Calu3 (cell line): ENCODE data around the gene NSF. TPM values are rescaled to one million over a fixed set of nuclear protein-coding genes. Genes with fewer than 3 reads are reported as not detected.

Source experiments
- BruUV-seq: library from RNA; stranded (reverse); fragments of 400-500 nt; replicated peaks from 2 replicates; lab custom pipeline; 2021; lab: Mats Ljungman, UMichigan
- CTCF ChIA-PET: fragments of 300-600 bp; sonication (Branson Sonifier 250); formaldehyde crosslinking; loops from one replicate; lab custom pipeline; 2022; ENCODE audit warnings: antibody characterized with exemption; lab: Charles Lee
- DNase-seq: peaks from one replicate; pipeline ENCODE4 v3.0.0; 2022
- H3K27ac Mint-ChIP-seq: one replicate; pipeline ENCODE4 v1.8.0; 2022; ENCODE audit warnings: mixed read lengths; ENCODE audit not compliant: unreplicated experiment
- H3K27me3 Mint-ChIP-seq: one replicate; pipeline ENCODE4 v1.8.0; 2022; ENCODE audit warnings: mixed read lengths; ENCODE audit not compliant: unreplicated experiment
- H3K36me3 Mint-ChIP-seq: one replicate; pipeline ENCODE4 v1.8.0; 2022; ENCODE audit warnings: mild to moderate bottlenecking, moderate library complexity, mixed read lengths; ENCODE audit not compliant: insufficient read depth, unreplicated experiment
- H3K4me1 Mint-ChIP-seq: one replicate; pipeline ENCODE4 v1.8.0; 2022; ENCODE audit warnings: mild to moderate bottlenecking, low read depth, mixed read lengths; ENCODE audit not compliant: unreplicated experiment
- H3K4me3 Mint-ChIP-seq: one replicate; pipeline ENCODE4 v1.8.0; 2022; ENCODE audit warnings: mild to moderate bottlenecking, low read depth, moderate library complexity, mixed read lengths; ENCODE audit not compliant: unreplicated experiment
- H3K9me3 Mint-ChIP-seq: one replicate; pipeline ENCODE4 v1.8.0; 2022; ENCODE audit warnings: low read depth, mixed read lengths; ENCODE audit not compliant: unreplicated experiment
- intact Hi-C: fragments of 100-400 bp; cut with micrococcal nuclease; formaldehyde crosslinking; loops from one replicate; pipeline ENCODE4 v1.10.0; 2022; ENCODE audit not compliant: unreplicated experiment
- total RNA-seq: library from RNA; stranded (reverse); gene quantifications from 2 replicates; pipeline ENCODE4 v1.2.3, GENCODE V29; 2022
- TF ChIP-seq, protein P1 (sequence below): fragments of 200-600 bp; IDR thresholded peaks from one replicate; pipeline ENCODE4 v1.8.0; 2022; ENCODE audit warnings: antibody characterized with exemption; ENCODE audit not compliant: unreplicated experiment

Gene NSF
- total RNA-seq, 1 experiment from 2014 or later, result 79.0 TPM

DNA sequence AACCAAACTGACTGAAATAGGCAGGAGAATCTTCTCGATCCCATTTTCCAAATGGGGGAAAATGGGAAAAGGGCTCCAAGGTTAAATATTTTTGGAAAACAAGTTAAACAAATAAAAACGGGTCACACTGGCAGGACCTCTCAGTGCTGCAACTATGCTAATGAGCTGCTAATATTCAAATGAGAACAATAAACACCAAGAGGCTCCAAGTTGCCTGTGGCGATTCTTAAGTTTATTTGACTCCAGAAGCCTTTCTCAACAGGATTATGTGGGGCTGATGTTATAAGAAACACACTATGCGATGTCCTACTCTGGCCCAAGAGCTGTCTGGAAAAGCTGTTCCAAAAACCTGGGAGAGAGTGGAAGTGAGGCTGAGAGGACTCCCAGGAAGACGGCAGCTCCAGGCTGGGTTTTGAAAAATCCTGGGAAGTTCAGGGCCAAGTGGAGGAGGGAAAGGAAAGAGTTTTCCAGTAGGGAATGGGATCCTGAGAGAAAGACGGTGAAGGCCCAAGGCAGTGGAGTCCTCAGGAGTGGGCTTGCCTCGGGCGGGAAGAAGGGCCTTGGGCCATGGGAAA lies 206.6 kb downstream of the NSF start:
- no peak overlapping the region for H3K27ac Mint-ChIP-seq
- DNase-seq, result no peak
- no TSS peak for BruUV-seq
- H3K27me3 Mint-ChIP-seq, result peaks cover 79% of the 10 kb centered on the region
- intact Hi-C loops, result no loop called here
- H3K4me3 Mint-ChIP-seq, result no peak overlapping the region
- H3K4me1 Mint-ChIP-seq, result peaks cover 12% of the 10 kb centered on the region
- no peaks in the 10 kb centered on the region for H3K9me3 Mint-ChIP-seq
- CTCF ChIA-PET, result interaction anchor here (0.9 to 1.2 kb wide), 2 partner anchors 12 kb away, joined by 3 to 5 read pairs; no protein-coding TSS in a partner anchor
- TF ChIP-seq, protein P1, sequence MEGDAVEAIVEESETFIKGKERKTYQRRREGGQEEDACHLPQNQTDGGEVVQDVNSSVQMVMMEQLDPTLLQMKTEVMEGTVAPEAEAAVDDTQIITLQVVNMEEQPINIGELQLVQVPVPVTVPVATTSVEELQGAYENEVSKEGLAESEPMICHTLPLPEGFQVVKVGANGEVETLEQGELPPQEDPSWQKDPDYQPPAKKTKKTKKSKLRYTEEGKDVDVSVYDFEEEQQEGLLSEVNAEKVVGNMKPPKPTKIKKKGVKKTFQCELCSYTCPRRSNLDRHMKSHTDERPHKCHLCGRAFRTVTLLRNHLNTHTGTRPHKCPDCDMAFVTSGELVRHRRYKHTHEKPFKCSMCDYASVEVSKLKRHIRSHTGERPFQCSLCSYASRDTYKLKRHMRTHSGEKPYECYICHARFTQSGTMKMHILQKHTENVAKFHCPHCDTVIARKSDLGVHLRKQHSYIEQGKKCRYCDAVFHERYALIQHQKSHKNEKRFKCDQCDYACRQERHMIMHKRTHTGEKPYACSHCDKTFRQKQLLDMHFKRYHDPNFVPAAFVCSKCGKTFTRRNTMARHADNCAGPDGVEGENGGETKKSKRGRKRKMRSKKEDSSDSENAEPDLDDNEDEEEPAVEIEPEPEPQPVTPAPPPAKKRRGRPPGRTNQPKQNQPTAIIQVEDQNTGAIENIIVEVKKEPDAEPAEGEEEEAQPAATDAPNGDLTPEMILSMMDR, result no peak
- no peaks in the 10 kb centered on the region for H3K36me3 Mint-ChIP-seq

GRCh38 chr17:46800573-46800972 lies 210.1 kb downstream of the NSF start:
- no peaks in the 10 kb centered on the region for H3K36me3 Mint-ChIP-seq
- peaks cover 6% of the 10 kb centered on the region for H3K4me1 Mint-ChIP-seq
- H3K27ac Mint-ChIP-seq, result no peak overlapping the region
- no TSS peak for BruUV-seq
- TF ChIP-seq, protein P1, result no peak
- intact Hi-C loops, result no loop called here
- H3K27me3 Mint-ChIP-seq, result peaks cover 52% of the 10 kb centered on the region
- DNase-seq, result no peak
- no peak overlapping the region for H3K4me3 Mint-ChIP-seq
- H3K9me3 Mint-ChIP-seq, result peaks cover 5% of the 10 kb centered on the region
- CTCF ChIA-PET, result no interaction called here

DNA sequence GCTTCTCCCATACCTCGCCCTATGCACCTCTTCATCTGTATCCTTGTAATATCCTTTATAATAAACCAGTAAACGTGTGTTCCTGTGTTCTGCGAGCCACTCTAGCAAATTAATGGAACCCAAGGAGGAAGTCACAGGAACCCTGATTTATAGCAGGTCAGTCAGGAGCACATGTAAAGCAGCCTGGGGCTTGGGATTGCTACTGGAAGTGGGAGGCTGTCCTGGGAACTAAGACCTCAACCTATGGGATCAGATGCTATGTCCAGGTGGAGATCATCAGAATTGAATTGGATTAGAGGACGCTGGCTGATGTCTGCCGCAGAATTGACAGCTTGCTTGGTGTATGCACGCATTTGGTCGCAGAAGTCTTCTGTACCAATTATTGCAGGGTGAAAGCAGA lies 212.3 kb downstream of the NSF start:
- DNase-seq, result no peak
- H3K4me3 Mint-ChIP-seq, result no peak overlapping the region
- no peak overlapping the region for H3K27ac Mint-ChIP-seq
- H3K36me3 Mint-ChIP-seq, result no peaks in the 10 kb centered on the region
- CTCF ChIA-PET, result no interaction called here
- no peaks in the 10 kb centered on the region for H3K4me1 Mint-ChIP-seq
- intact Hi-C loops, result no loop called here
- H3K9me3 Mint-ChIP-seq, result peaks cover 5% of the 10 kb centered on the region
- TF ChIP-seq, protein P1, result no peak
- peaks cover 29% of the 10 kb centered on the region for H3K27me3 Mint-ChIP-seq
- BruUV-seq, result no TSS peak

DNA sequence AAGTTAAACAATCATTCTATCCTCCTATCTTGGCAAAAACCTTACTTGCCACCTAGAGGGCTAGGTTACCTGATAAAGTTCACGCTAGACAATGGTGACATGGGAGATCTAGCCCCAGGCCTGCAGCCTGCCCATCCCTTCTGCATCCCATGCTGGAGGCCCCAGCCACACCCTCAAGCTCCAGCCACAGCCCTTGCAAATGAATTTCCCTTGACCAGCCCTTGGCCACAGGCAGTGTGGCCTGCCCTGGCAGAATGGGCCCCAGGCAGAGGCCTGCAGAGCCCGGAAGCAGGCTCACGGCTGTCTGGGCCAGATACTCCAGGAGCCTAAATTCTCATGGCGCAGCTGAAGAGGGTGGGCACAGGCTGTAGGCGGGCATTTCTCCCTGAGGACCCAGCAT lies 213.1 kb downstream of the NSF start:
- H3K4me3 Mint-ChIP-seq, result no peak overlapping the region
- TF ChIP-seq, protein P1, result no peak
- no peak overlapping the region for H3K27ac Mint-ChIP-seq
- DNase-seq, result no peak
- H3K27me3 Mint-ChIP-seq, result peaks cover 28% of the 10 kb centered on the region
- no peaks in the 10 kb centered on the region for H3K36me3 Mint-ChIP-seq
- intact Hi-C loops, result no loop called here
- no peaks in the 10 kb centered on the region for H3K4me1 Mint-ChIP-seq
- CTCF ChIA-PET, result no interaction called here
- H3K9me3 Mint-ChIP-seq, result peaks cover 5% of the 10 kb centered on the region
- no TSS peak for BruUV-seq
